ENCODE measurements around the gene DDX10.

The DDX10 gene

DNA sequence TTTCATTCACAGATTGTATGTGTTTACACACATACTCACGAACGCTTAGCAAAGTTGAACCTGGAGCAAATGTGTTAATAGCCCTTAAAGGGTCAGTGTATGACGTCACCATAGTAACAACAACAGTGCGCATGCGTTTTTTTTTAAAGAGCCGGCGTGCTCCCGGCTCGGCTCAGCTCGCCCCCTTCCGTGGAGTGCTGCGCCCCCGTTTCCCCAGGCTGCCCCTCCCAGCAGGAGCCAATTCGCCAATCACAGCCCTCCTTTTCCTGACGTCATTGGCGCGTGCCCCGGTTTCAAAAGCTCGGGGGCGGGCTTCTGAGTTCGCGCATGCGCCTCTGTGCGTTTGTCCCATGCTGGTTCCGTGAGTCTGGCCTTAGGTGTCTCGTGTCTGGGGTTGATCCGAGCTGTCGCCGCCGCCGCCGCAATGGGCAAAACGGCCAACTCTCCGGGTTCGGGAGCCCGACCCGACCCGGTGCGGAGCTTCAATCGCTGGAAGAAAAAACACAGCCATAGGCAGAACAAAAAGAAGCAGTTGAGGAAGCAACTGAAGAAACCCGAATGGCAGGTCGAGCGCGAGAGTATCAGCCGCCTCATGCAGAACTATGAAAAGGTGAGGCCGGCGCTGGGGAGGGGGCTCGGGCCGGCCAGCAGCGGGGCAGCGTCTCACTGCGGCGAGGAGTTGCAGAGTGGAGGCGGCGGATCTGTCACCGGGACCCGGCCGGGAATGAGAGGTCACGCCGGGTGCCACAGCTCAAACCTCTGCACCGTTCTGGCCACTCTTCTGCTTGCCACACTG, at the start of gene DDX10:
TSS of gene DDX10 (plus strand) at position 340 of the 796 bp plus-strand sequence. CDS start at position 425, 85 bp downstream.
- Histone ChIP-seq H3K27me3 (ENCODE audit: control insufficient read depth, insufficient read depth, low read length) (no peaks in the 10 kb centered on the region), H3K9me3 (ENCODE audit: control insufficient read depth, insufficient read depth, low read length) (no peaks in the 10 kb centered on the region), H3K4me1 (ENCODE audit: control insufficient read depth, insufficient read depth, low read length) (peaks cover 8% of the 10 kb centered on the region; the same call in 1 of the 2 replicates), H3K36me3 (ENCODE audit: control insufficient read depth, insufficient read depth, low read length) (peaks cover 21% of the 10 kb centered on the region), H3K27ac (ENCODE audit: low read depth, low read length) (peak within 1 kb of the TSS; percentile 77), H3K9ac (ENCODE audit: low read depth, low read length) (peak within 1 kb of the TSS; percentile 76), H3K4me3 (ENCODE audit: low read depth, low read length) (peak within 1 kb of the TSS; percentile 92)

DNA sequence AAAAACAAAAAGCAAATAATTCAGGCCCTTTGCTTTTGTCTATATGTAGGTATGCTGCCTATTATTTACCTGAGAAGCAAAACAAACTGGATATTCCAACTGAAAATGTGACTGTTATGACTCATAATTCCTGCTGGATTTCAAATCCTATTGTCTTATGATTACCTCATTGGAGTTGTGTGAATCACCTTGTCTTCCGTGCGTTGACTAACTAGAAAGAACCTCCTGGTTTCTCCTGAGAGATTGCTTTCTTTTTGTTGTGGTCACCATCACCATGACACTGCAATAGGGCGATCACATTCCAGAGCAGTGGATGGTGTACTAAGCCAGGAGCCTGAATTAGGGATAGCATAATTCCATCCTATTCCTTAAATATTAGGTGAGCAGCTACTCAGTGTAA, 48.3 kb upstream of the DDX10 start:
- Histone ChIP-seq H3K9me3 (ENCODE audit: control insufficient read depth, insufficient read depth, low read length) (no peaks in the 10 kb centered on the region), H3K27me3 (ENCODE audit: control insufficient read depth, insufficient read depth, low read length) (no peaks in the 10 kb centered on the region), H3K36me3 (ENCODE audit: control insufficient read depth, insufficient read depth, low read length) (no peaks in the 10 kb centered on the region), H3K4me1 (ENCODE audit: control insufficient read depth, insufficient read depth, low read length) (no peaks in the 10 kb centered on the region), H3K9ac (ENCODE audit: low read depth, low read length) (no peak overlapping the region), H3K4me3 (ENCODE audit: low read depth, low read length) (no peak overlapping the region), H3K27ac (ENCODE audit: low read depth, low read length) (peak overlapping the region; percentile 55)

DNA sequence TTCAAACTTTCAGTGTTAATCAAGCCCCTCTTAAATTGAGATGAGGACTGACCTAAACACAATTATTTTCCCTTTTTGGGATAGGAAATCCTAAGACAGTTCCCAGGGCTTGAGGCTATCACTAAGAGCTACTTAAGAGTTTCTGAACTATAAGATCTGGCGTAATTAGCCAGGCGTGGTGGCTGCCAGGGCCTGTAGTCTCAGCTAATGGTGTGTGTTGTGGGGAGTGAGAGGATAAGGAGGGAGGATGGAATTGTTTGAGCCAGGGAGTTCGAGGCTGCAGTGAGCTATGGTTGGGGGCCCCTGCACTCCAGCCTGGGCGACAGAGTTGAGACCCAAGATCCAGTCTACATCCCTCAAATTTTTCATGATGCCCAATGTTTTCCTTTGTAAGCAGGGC, 47.8 kb upstream of the DDX10 start:
- H3K27me3 ChIP-seq (ENCODE audit: control insufficient read depth, insufficient read depth, low read length) = no peaks in the 10 kb centered on the region
- no peaks in the 10 kb centered on the region for H3K36me3 ChIP-seq (ENCODE audit: control insufficient read depth, insufficient read depth, low read length)
- no peak overlapping the region for H3K27ac ChIP-seq (ENCODE audit: low read depth, low read length)
- no peaks in the 10 kb centered on the region for H3K4me1 ChIP-seq (ENCODE audit: control insufficient read depth, insufficient read depth, low read length)
- no peak overlapping the region for H3K4me3 ChIP-seq (ENCODE audit: low read depth, low read length)
- H3K9ac ChIP-seq (ENCODE audit: low read depth, low read length) = no peak overlapping the region
- H3K9me3 ChIP-seq (ENCODE audit: control insufficient read depth, insufficient read depth, low read length) = no peaks in the 10 kb centered on the region

DNA sequence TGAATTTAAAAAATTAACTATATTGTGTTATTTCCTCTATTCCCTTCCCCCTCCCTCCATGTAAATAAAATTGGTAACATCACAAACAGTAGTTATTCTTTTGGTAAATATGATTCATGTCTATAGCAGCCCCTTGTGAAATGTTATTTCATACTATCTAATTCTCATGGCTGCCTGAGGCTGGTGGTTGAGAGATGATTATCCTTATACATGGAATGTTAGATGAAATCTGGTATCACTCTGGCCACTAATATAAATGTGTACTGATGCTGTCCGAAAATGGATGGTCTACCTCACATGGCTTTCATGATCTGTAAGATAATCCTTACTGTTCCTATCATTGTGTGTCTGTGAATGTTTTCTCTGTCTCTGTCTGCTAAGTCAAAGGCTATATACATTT, 46.3 kb upstream of the DDX10 start:
- Histone ChIP-seq H3K27ac (ENCODE audit: low read depth, low read length) (no peak overlapping the region), H3K4me3 (ENCODE audit: low read depth, low read length) (no peak overlapping the region), H3K9ac (ENCODE audit: low read depth, low read length) (no peak overlapping the region), H3K4me1 (ENCODE audit: control insufficient read depth, insufficient read depth, low read length) (no peaks in the 10 kb centered on the region), H3K36me3 (ENCODE audit: control insufficient read depth, insufficient read depth, low read length) (no peaks in the 10 kb centered on the region), H3K9me3 (ENCODE audit: control insufficient read depth, insufficient read depth, low read length) (no peaks in the 10 kb centered on the region), H3K27me3 (ENCODE audit: control insufficient read depth, insufficient read depth, low read length) (no peaks in the 10 kb centered on the region)

- H3K36me3 ChIP-seq (ENCODE audit: control insufficient read depth, insufficient read depth, low read length) = no peaks in the 10 kb centered on the region
- H3K4me3 ChIP-seq (ENCODE audit: low read depth, low read length) = no peak overlapping the region
- H3K27ac ChIP-seq (ENCODE audit: low read depth, low read length) = no peak overlapping the region
- 0 out of 2 replicates have a peak, but pooled peaks cover 6% of the 10 kb centered on the region for H3K4me1 ChIP-seq (ENCODE audit: control insufficient read depth, insufficient read depth, low read length)
- H3K27me3 ChIP-seq (ENCODE audit: control insufficient read depth, insufficient read depth, low read length) = no peaks in the 10 kb centered on the region
- no peaks in the 10 kb centered on the region for H3K9me3 ChIP-seq (ENCODE audit: control insufficient read depth, insufficient read depth, low read length)
- no peak overlapping the region for H3K9ac ChIP-seq (ENCODE audit: low read depth, low read length)
These were observed 43.7 kb upstream of the DDX10 start for GRCh38 chr11:108620958-108621772.

DNA sequence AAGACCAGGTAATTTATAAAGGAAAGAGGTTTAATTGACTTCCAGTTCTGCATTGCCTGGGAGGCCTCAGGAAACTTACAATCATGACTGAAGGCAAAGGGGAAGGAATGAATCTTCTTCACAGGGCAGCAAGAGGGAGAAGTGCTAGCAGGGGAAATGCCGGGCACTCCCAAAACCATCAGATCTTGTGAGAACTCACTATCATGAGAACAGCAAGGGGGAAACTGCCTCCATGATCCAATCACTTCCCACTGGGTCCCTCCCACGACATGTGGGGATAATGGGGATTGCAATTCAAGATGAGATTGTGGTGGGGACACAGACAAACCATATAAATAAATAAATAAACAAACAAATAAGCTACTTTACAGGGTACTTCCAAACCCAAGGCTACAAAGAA, 42.5 kb upstream of the DDX10 start:
- Histone ChIP-seq H3K27ac (ENCODE audit: low read depth, low read length) (no peak overlapping the region), H3K9me3 (ENCODE audit: control insufficient read depth, insufficient read depth, low read length) (no peaks in the 10 kb centered on the region), H3K27me3 (ENCODE audit: control insufficient read depth, insufficient read depth, low read length) (no peaks in the 10 kb centered on the region), H3K4me3 (ENCODE audit: low read depth, low read length) (no peak overlapping the region), H3K9ac (ENCODE audit: low read depth, low read length) (no peak overlapping the region), H3K4me1 (ENCODE audit: control insufficient read depth, insufficient read depth, low read length) (0 out of 2 replicates have a peak, but pooled peaks cover 6% of the 10 kb centered on the region), H3K36me3 (ENCODE audit: control insufficient read depth, insufficient read depth, low read length) (no peaks in the 10 kb centered on the region)

DNA sequence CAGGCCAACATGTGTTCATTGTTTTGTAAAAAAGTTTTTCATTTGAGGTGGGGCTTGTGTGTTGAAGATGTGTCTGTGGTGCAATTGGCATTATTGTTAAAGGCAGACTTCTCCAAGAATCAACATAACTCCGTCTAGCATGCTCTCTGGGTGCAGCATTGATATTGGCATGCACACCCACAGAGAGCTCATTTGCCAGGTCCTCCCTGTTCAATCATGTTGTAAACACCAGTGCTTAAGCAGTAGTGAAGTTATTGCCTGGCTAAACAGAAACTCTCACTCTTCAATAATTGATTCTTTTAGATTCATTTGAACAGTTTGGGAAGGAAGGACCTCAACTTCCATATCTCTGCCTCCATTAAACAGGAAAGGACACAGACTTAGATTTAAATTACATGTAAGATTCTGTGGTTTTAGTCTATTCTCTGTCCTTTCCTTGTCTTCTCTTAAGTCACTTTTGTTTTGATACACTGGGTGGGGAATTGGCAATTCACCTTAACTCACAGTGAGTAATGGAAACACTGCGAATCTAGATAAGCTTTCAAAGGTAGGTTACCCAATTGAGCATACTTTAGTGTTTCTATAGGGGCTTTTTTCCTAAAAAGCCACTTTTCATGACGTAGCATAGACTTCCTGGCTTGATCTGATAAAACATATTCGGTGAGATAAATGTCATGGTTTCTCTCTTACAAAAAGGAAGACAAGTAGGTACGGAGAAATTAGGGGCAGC, 40.5 kb upstream of the DDX10 start:
- Histone ChIP-seq H3K9me3 (ENCODE audit: control insufficient read depth, insufficient read depth, low read length) (peaks cover 14% of the 10 kb centered on the region), H3K4me3 (ENCODE audit: low read depth, low read length) (no peak overlapping the region), H3K9ac (ENCODE audit: low read depth, low read length) (no peak overlapping the region), H3K27ac (ENCODE audit: low read depth, low read length) (peak overlapping the region; percentile 35), H3K4me1 (ENCODE audit: control insufficient read depth, insufficient read depth, low read length) (0 out of 2 replicates have a peak, but pooled peaks cover 6% of the 10 kb centered on the region), H3K36me3 (ENCODE audit: control insufficient read depth, insufficient read depth, low read length) (no peaks in the 10 kb centered on the region), H3K27me3 (ENCODE audit: control insufficient read depth, insufficient read depth, low read length) (no peaks in the 10 kb centered on the region)

DNA sequence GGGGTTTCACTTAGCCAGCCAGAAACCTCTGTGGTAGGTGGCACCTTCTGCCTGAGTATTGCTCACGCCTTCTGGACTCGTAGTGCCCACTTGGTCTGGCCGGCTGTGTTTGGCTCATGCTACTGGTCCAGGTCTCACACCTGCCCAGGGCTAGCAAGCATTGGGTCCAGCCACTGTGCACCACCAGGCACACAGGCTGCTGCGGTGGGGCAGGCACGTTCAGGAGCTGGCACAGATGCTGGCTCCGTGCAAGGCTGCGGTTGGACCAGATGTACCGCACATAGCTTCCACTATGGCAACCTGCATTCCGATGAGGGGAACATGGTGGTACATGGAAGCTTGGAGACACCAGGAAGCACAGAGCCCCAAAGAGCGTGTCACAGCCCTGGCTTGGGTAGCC, 36.5 kb upstream of the DDX10 start:
- Histone ChIP-seq H3K36me3 (ENCODE audit: control insufficient read depth, insufficient read depth, low read length) (no peaks in the 10 kb centered on the region), H3K27ac (ENCODE audit: low read depth, low read length) (no peak overlapping the region), H3K4me1 (ENCODE audit: control insufficient read depth, insufficient read depth, low read length) (peaks cover 12% of the 10 kb centered on the region), H3K9ac (ENCODE audit: low read depth, low read length) (no peak overlapping the region), H3K9me3 (ENCODE audit: control insufficient read depth, insufficient read depth, low read length) (peaks cover 18% of the 10 kb centered on the region), H3K4me3 (ENCODE audit: low read depth, low read length) (no peak overlapping the region), H3K27me3 (ENCODE audit: control insufficient read depth, insufficient read depth, low read length) (no peaks in the 10 kb centered on the region)

- Histone ChIP-seq H3K27me3 (ENCODE audit: control insufficient read depth, insufficient read depth, low read length) (no peaks in the 10 kb centered on the region), H3K4me3 (ENCODE audit: low read depth, low read length) (no peak overlapping the region), H3K36me3 (ENCODE audit: control insufficient read depth, insufficient read depth, low read length) (no peaks in the 10 kb centered on the region), H3K9me3 (ENCODE audit: control insufficient read depth, insufficient read depth, low read length) (peaks cover 18% of the 10 kb centered on the region), H3K27ac (ENCODE audit: low read depth, low read length) (no peak overlapping the region), H3K9ac (ENCODE audit: low read depth, low read length) (no peak overlapping the region), H3K4me1 (ENCODE audit: control insufficient read depth, insufficient read depth, low read length) (peaks cover 12% of the 10 kb centered on the region)
These were observed 36.1 kb upstream of the DDX10 start for GRCh38 chr11:108628812-108629211.

- Histone ChIP-seq H3K27me3 (ENCODE audit: control insufficient read depth, insufficient read depth, low read length) (no peaks in the 10 kb centered on the region), H3K9ac (ENCODE audit: low read depth, low read length) (no peak overlapping the region)
These were observed 35.6 kb upstream of the DDX10 start for GRCh38 chr11:108629274-108629673.

More at GRCh38 chr11:108629274-108629673, 35.6 kb upstream of the DDX10 start:
- Histone ChIP-seq H3K36me3 (ENCODE audit: control insufficient read depth, insufficient read depth, low read length) (no peaks in the 10 kb centered on the region), H3K4me1 (ENCODE audit: control insufficient read depth, insufficient read depth, low read length) (peaks cover 8% of the 10 kb centered on the region), H3K4me3 (ENCODE audit: low read depth, low read length) (no peak overlapping the region), H3K27ac (ENCODE audit: low read depth, low read length) (no peak overlapping the region), H3K9me3 (ENCODE audit: control insufficient read depth, insufficient read depth, low read length) (peaks cover 18% of the 10 kb centered on the region)
